Smooth muscle cell (in vitro differentiated cells): ENCODE results near the gene KCTD10. TPM values are rescaled to one million over a fixed set of nuclear protein-coding genes. Genes with fewer than 3 reads are reported as not detected.
A peak's percentile ranks its signal among the peaks of the same experiment; 100 is the strongest.

Experiments
- DNase-seq: peaks from one replicate; lab custom pipeline; 2025; ENCODE audit not compliant: unreplicated experiment; lab: John Stamatoyannopoulos, UW
- H2AFZ ChIP-seq: fragments of 200-600 bp; sonication (generic); 2 replicates; pipeline ENCODE4 v1.6.0; 2016; ENCODE audit warnings: antibody characterized with exemption, low read depth, mild to moderate bottlenecking
- H3F3A ChIP-seq: fragments of 200-600 bp; sonication (generic); 2 replicates; pipeline ENCODE4 v1.6.0; 2017; ENCODE audit warnings: antibody characterized with exemption, low read depth
- H3K27ac ChIP-seq: fragments of 200-600 bp; sonication (generic); 2 replicates; pipeline ENCODE4 v1.5.1; 2016; ENCODE audit warnings: low read depth, mild to moderate bottlenecking
- H3K27me3 ChIP-seq: fragments of 200-600 bp; sonication (generic); 2 replicates; pipeline ENCODE4 v1.6.1; 2016; ENCODE audit warnings: low read depth, mild to moderate bottlenecking
- H3K36me3 ChIP-seq: fragments of 200-600 bp; sonication (generic); 2 replicates; pipeline ENCODE4 v1.5.1; 2016; ENCODE audit warnings: low read depth
- H3K4me1 ChIP-seq: fragments of 200-600 bp; sonication (generic); 2 replicates; pipeline ENCODE4 v1.5.1; 2016; ENCODE audit warnings: low read depth
- H3K4me2 ChIP-seq: fragments of 200-600 bp; sonication (generic); 2 replicates; pipeline ENCODE4 v1.6.0; 2016; ENCODE audit warnings: mild to moderate bottlenecking
- H3K4me3 ChIP-seq: fragments of 200-600 bp; sonication (generic); 2 replicates; pipeline ENCODE4 v1.5.1; 2016; ENCODE audit warnings: mild to moderate bottlenecking
- H3K79me2 ChIP-seq: fragments of 200-600 bp; sonication (generic); 2 replicates; pipeline ENCODE4 v1.6.0; 2016; ENCODE audit warnings: low read depth, mild to moderate bottlenecking
- H3K9ac ChIP-seq: fragments of 200-600 bp; sonication (generic); 2 replicates; pipeline ENCODE4 v1.6.0; 2016; ENCODE audit warnings: low read depth
- H3K9me3 ChIP-seq: fragments of 200-600 bp; sonication (generic); replicated peaks from 2 replicates; pipeline ENCODE4 v1.5.1; 2016; ENCODE audit warnings: low read depth
- H4K20me1 ChIP-seq: fragments of 200-600 bp; sonication (generic); 2 replicates; pipeline ENCODE4 v1.6.0; 2016; ENCODE audit warnings: low read depth
- WGBS: methylation state at CpG from one replicate; pipeline ENCODE4 v1.1.7; 2016; ENCODE audit warnings: low lambda C conversion rate; 5-methylcytosine and 5-hydroxymethylcytosine counted together
- polyA plus RNA-seq: library from polyadenylated mRNA; unstranded; fragments of >200 nt; fragmentation: Nextera tagmentation; extraction: Ambion mirVana; gene quantifications from 2 replicates; pipeline ENCODE4 v1.2.1, GENCODE V29; 2016
- total RNA-seq: library from RNA; depleted of rRNA; stranded (reverse); fragments of >200 nt; gene quantifications from 2 replicates; pipeline ENCODE4 v1.2.3, GENCODE V29; 2014
- TF ChIP-seq, protein P1 (sequence below): fragments of 200-600 bp; sonication (generic); IDR thresholded peaks from 2 replicates; pipeline ENCODE4 v1.5.1; 2017; ENCODE audit warnings: borderline replicate concordance, mild to moderate bottlenecking, antibody characterized with exemption; ENCODE audit not compliant: insufficient read depth, poor library complexity, severe bottlenecking

Gene KCTD10, protein sequence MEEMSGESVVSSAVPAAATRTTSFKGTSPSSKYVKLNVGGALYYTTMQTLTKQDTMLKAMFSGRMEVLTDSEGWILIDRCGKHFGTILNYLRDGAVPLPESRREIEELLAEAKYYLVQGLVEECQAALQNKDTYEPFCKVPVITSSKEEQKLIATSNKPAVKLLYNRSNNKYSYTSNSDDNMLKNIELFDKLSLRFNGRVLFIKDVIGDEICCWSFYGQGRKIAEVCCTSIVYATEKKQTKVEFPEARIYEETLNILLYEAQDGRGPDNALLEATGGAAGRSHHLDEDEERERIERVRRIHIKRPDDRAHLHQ
- total RNA-seq (89.7 and 111 TPM in 2 replicates), polyA plus RNA-seq (63.7 and 79.6 TPM in 2 replicates)

- peaks cover 80% of the 10 kb centered on the region for H3K79me2 ChIP-seq
- no peaks in the 10 kb centered on the region for H3F3A ChIP-seq
- H3K9me3 ChIP-seq: no peaks in the 10 kb centered on the region
- peak within 1 kb of the TSS; percentile 90 for H3K27ac ChIP-seq
- H2AFZ ChIP-seq: peak within 1 kb of the TSS; percentile 80
- H3K36me3 ChIP-seq: no peaks in the 10 kb centered on the region
- H3K9ac ChIP-seq: peak within 1 kb of the TSS; percentile 95
- H3K4me1 ChIP-seq: peaks cover 18% of the 10 kb centered on the region
- TF ChIP-seq, protein P1, sequence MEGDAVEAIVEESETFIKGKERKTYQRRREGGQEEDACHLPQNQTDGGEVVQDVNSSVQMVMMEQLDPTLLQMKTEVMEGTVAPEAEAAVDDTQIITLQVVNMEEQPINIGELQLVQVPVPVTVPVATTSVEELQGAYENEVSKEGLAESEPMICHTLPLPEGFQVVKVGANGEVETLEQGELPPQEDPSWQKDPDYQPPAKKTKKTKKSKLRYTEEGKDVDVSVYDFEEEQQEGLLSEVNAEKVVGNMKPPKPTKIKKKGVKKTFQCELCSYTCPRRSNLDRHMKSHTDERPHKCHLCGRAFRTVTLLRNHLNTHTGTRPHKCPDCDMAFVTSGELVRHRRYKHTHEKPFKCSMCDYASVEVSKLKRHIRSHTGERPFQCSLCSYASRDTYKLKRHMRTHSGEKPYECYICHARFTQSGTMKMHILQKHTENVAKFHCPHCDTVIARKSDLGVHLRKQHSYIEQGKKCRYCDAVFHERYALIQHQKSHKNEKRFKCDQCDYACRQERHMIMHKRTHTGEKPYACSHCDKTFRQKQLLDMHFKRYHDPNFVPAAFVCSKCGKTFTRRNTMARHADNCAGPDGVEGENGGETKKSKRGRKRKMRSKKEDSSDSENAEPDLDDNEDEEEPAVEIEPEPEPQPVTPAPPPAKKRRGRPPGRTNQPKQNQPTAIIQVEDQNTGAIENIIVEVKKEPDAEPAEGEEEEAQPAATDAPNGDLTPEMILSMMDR: no peak
- peak within 1 kb of the TSS; percentile 99 for H3K4me2 ChIP-seq
- H3K27me3 ChIP-seq: no peaks in the 10 kb centered on the region
- H4K20me1 ChIP-seq: peaks cover 39% of the 10 kb centered on the region
- peak within 1 kb of the TSS; percentile 64 for H3K4me3 ChIP-seq
- WGBS: 1% methylated on average over 54 of the region's 54 CpGs
- peak; percentile 72 for DNase-seq
These were observed at the start of gene KCTD10, which contains the start of gene UBE3B for GRCh38 chr12:109477185-109477962. Gene KCTD10, minus strand, starts transcription at chr12:109477300. Its CDS starts 38 bp downstream, at chr12:109477262. Gene UBE3B, plus strand, starts transcription at chr12:109477634. Its CDS starts 5,918 bp downstream, at chr12:109483552.

GRCh38 chr12:109525279-109525585 is 48.1 kb upstream of the KCTD10 start:
- Histone ChIP-seq H3F3A (peaks cover under 1% of the 10 kb centered on the region), H3K9me3 (no peaks in the 10 kb centered on the region), H3K36me3 (no peaks in the 10 kb centered on the region), H3K4me2 (no peak overlapping the region), H3K9ac (no peak overlapping the region), H3K27me3 (no peaks in the 10 kb centered on the region), H3K4me3 (no peak overlapping the region), H2AFZ (no peak overlapping the region), H3K4me1 (peaks cover 38% of the 10 kb centered on the region), H3K27ac (no peak overlapping the region), H3K79me2 (no peaks in the 10 kb centered on the region), H4K20me1 (no peaks in the 10 kb centered on the region)
- TF ChIP-seq, protein P1: no peak
- DNase-seq: no peak
- 35% methylated on average over 3 of the region's 3 CpGs for WGBS

DNA sequence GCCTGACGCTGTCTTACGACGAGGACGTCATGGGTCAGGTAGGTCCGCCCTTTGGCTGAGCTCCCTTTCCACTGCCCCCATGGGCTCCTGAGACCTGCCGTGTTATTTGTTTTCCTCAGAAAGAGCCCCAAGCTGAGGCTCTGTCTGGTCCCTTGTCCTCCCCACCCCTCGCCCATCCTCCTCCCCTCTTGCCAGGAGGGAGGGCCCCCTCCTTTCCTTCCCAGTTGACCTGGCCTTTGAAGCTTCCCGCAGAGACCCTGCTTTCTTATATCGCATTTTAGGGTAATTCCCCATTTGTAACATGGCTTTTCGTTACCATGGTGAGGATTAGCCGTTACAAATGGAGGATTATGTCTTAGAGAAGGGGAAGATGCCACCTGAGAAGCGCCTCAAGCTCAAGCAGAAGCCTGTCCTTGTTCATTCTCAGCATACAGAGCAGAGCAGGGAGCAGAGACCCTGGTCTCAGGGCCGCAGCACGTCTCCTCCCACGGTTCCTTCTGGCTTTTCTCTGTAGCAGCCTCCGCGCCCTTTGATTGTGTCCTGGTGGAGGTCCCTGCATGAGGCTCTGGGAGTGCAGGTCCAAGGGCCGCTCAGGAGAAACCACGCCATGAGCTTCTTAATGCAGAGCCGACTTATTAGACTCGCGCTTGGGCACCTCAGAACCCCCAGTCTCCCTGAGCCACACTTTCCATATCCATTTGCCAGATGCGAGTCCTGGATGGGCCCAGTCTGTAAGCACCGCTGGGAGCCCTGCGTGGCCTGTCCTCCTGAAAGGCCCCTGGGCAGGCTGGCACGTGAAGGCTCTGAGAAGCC is 47.6 kb upstream of the KCTD10 start:
- Histone ChIP-seq H3K79me2 (no peaks in the 10 kb centered on the region), H3K9me3 (no peaks in the 10 kb centered on the region), H3K4me1 (peaks cover 33% of the 10 kb centered on the region), H2AFZ (no peak overlapping the region), H3K4me3 (no peak overlapping the region), H3K27ac (no peak overlapping the region), H3F3A (peaks cover 5% of the 10 kb centered on the region), H3K9ac (no peak overlapping the region), H3K27me3 (no peaks in the 10 kb centered on the region), H3K4me2 (no peak overlapping the region), H3K36me3 (no peaks in the 10 kb centered on the region), H4K20me1 (no peaks in the 10 kb centered on the region)
- TF ChIP-seq, protein P1: no peak
- no peak for DNase-seq
- 70% methylated on average over 26 of the region's 26 CpGs for WGBS
